ENCODE results near the gene CD47. TPM values are rescaled to one million over a fixed set of nuclear protein-coding genes. Genes with fewer than 3 reads are reported as not detected.
A peak's percentile ranks its signal among the peaks of the same experiment; 100 is the strongest.

CD47 gene
- total RNA-seq, 1 donor from 2014 or later, result 88.3 TPM

DNA sequence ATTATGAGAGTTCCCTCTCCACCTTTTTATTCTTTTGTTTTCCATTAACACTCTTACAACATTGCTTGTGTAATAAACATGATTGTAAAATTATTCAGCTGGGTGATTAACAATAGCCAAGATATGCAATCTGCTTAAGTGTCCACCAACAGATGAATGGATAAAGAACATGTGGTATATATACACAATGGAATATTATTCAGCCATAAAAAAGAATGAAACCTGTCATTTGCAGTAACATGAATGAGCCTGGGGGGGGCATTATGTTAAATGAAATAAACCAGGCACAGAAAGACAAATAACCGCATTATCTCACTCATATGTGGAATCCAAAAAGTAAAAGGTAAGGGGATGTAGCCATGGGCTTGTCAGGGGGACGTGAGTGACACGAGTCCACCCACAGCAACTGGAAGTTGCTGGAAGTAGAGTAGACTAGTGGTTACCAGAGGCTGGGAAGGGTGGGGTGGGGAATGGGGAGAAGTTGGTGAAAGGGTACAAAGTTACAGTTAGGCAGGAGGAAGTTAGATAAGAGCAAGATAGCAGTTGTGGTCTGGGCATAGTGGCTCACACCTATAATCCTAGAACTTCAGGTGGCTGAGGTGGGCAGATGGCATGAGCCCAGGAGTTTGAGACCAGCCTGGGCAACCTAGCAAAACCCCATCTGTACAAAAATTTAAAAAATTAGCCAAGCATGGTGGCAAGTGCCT, 28.7 kb upstream of the CD47 start:
- DNase-seq (ENCODE audit: low spot score) (no peak), ATAC-seq (no peak)
- intact Hi-C loops (cut with DNase I), result loop anchor here (10.0 kb wide), 1 partner anchor 355 kb away; no protein-coding TSS in a partner anchor

DNA sequence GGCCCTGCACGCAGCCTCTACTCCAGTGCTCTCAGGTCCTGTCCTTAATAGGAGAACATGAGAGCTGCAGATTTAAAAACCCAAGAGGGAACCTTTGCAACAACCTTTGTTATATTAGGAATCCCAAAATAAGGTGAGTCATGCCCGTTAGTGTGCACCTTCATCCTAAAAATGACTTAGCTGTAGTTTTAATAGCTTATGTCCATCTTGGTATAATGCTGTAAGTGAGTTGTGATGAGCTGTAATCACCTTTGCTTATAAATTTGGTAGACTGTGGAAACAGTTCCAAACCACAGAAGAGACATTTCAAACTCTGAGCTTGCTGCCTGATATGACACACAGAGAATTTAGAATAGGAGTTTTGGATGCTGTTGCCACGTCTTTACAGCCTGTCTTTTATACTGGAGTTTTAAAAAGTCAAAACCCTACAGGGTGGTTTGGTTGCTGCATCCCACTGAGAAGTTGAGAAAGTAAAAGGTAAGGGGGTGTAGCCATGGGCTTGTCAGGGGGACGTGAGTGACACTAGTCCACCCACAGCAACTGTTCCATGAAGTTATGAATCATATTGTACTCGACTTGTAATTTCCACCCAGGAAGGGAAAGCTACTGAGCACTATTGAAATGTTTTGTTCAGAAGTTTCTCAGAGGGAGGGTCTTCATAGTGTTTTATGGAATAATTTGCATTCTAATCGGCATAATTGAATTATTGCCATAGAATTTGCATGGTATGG, 27.4 kb upstream of the CD47 start:
- DNase-seq (ENCODE audit: low spot score), result no peak

DNA sequence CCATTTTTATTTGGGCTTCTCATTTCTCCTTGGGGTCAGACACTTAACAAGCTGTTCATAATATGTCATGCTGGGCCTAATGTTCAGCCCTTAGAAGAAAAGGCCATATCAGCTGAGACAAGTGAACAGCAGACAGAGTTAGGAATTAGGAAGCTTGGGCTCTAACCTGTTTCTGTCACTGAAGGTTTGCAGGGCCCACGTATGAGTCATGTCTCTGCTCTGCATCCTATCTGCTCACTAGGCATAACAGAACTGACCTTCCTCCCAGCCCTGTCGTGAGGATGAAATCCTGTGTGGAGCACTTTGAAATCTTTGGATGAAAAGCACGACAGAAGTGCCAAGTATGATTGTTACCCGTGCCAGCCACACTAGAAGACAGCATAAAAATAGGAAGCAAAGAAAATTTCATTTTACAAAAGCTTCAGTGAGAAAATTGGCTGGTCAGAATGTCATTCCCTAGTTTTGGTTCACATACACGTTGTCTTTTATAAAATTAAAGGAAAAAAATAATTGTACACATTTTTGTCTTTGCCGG, 26.5 kb upstream of the CD47 start:
- no peak for ATAC-seq
- intact Hi-C loops (cut with DNase I), result loop anchor here (10.0 kb wide), 1 partner anchor 357 kb away; no protein-coding TSS in a partner anchor
- no peak for DNase-seq (ENCODE audit: low spot score)

More for the DNA sequence above, 27.4 kb upstream of the CD47 start:
- intact Hi-C loops (cut with DNase I), result loop anchor here (10.0 kb wide), 1 partner anchor 357 kb away; no protein-coding TSS in a partner anchor
- ATAC-seq, result no peak

DNA sequence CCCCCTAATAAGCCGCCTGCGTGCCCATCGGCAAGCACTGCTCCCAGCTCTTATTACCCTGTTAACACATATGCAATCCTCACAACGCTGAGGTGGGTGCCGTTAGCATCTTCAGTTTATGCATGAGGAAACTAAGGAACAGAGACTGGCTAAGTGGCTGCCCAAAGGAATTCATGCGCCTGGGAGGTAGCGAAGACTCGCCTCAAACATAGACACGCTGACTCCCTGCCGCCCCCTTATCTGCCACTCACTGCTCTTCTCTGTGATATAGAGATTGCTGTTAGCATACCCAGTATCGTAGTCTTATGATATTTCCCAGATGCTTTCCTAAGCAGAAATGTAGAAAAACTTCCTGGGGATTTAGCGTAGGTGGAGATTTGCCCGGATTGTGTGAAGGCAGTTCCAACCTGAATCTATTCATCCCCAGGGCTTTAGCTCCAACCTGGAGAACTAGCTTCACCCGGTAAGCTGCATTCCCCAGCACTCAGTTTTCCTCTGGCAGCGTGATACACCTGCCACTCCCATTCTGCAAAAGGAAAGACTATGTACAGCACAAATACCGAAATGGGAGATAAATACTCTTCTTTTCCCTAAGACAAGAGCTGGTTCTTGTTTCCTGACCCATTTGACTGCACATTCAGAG, 23.7 kb upstream of the CD47 start:
- intact Hi-C loops (cut with DNase I), result loop anchor here (10.0 kb wide), 1 partner anchor 360 kb away; no protein-coding TSS in a partner anchor
- ATAC-seq, result no peak
- DNase-seq (ENCODE audit: low spot score), result no peak

DNA sequence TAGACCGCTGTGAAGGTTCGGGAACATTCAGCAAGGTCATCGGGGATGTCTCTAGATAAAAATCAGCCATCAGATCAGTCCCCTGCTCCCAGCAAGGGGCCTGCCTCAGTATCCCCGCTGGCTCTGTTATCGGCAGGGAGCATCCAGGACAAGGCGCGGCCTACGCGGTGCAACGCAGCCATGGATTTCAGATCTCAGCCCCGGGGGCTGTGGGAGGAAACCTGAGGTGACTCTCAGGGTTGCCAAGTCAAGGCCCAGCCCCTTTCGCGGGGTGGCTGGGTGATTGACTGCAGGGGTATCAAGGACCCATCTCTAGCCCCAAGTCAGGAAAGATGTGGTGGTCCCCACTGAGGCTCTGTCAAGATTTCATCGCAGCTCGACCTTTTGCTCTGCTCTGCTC, 23.1 kb upstream of the CD47 start:
- intact Hi-C loops (cut with DNase I), result loop anchor here (10.0 kb wide), 1 partner anchor 361 kb away; no protein-coding TSS in a partner anchor
- DNase-seq (ENCODE audit: low spot score), result no peak
- no peak for ATAC-seq

DNA sequence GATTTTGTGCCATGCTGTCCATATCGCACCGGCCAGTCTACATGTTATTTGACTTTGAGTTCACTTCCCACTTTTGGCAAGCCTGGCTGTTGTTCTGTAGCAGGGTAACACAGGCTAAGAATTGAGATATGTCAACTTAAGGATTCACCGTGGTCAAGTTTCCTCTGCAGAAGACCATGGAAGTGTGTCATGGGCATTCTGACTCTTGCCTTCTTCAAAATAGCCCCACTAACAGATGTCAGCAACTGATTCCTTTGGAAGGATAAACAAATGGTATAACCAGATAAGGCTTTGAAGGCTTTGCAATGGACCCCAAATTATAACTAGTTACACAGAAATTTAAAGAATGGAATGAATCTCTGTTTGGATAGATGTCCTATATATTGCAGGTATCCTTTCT, 20.1 kb upstream of the CD47 start:
- ATAC-seq, result no peak

DNA sequence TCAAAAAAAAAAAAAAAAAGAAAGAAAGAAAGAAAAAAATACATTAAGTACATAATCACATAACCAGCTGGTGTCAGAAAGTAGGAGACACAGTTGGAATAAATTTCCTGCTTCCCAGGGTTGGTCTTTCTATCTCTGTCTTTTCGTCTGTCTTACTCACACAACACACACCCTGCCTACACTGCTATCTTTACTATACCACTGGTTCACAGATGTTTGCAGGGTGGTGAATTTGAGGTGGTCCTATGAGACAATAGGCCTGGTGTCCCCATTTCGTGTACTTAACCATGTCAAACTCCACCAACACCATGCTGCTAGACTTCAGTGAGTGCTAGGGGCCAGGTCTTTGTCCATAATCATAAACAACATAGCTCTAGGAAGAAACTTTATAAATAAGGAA, 17.6 kb upstream of the CD47 start:
- DNase-seq (ENCODE audit: low spot score), result no peak
- intact Hi-C loops (cut with DNase I), result no loop called here
- ATAC-seq, result no peak

More for the DNA sequence above, 20.1 kb upstream of the CD47 start:
- DNase-seq (ENCODE audit: low spot score), result no peak
- intact Hi-C loops (cut with DNase I), result loop anchor here (10.0 kb wide), 1 partner anchor 364 kb away; no protein-coding TSS in a partner anchor

DNA sequence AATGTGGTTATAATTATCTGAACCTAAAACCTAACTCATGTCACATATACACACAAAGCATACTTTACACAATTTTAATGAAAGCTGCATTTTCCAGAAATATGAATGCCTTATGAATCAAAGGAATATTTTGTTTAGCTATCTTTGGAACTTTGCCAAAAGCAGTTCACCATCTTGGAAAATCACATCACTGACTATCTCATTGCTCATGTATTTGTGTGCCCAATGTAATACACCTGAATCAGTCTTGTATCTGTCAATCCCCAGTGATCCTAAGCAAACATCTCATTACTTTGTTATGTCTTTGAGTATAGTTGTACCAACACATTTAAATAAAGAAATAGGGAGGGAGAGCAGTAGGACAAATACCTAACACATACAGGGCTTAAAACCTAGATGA, 15.6 kb upstream of the CD47 start:
- ATAC-seq (no peak), DNase-seq (ENCODE audit: low spot score) (no peak)
- intact Hi-C loops (cut with DNase I), result no loop called here

DNA sequence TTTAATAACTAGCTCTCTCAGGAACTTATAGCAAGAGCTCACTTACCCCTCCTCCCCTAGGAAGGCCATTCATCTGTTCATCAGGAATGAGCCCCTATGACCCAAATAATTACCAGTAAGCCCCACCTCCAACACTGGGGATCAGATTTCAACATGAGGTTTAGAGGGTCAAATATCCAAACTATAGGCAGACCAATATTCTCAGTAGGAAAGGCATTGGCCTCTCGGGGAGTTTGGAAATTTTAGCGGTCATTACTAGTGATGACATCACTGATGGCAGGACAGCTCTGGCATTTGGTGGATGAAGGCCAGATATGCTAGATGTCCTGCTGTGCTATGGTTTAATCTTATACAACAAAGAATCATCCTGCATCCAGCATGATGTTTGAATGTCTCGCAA, 15.2 kb upstream of the CD47 start:
- ATAC-seq (no peak), DNase-seq (ENCODE audit: low spot score) (no peak)
- intact Hi-C loops (cut with DNase I), result no loop called here

DNA sequence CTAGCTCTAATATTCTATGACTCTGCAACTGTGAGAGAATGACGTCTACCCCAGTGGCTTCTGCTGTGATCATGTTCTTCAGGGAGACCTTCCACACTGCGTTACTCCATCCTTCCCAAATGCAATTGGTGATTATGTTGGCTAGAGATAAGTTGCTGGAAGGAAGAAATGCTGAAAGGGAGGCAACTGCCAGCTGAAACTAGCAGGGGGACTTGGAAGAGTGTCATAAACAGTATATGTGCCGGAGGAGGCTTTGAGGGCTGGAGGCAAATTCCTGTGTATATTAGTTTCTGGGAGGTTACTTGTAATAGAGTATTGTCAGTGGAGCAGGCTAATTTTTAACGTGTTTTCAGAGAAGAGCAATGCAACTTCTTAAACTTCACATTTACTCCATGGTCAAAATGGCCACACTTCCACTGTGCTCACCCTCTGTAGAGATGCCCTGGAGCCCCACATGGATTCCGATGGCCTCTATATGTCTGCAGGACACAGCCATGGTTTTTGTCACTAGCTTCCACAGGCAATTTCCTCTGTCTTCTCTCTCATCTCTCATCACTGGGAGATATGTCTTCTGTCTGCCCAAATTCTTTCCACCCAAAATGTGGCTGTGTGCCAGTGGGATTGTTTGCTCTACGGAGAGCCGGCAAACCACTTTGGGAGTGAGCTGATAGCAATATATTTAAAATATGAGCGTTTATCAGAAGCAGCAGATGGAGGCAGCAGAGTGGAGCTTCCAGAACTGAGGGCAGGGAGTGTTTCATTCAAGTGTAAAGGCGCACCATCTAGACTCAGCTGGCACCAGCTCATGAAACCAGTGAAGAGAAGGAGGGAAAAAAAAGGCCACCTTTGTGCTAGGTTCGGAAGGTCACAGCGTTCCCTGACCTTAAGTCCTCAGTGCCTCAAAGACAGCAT, 13.3 kb upstream of the CD47 start:
- ATAC-seq (peak; percentile 49), DNase-seq (ENCODE audit: low spot score) (peak; percentile 67)
- intact Hi-C loops (cut with DNase I), result no loop called here

DNA sequence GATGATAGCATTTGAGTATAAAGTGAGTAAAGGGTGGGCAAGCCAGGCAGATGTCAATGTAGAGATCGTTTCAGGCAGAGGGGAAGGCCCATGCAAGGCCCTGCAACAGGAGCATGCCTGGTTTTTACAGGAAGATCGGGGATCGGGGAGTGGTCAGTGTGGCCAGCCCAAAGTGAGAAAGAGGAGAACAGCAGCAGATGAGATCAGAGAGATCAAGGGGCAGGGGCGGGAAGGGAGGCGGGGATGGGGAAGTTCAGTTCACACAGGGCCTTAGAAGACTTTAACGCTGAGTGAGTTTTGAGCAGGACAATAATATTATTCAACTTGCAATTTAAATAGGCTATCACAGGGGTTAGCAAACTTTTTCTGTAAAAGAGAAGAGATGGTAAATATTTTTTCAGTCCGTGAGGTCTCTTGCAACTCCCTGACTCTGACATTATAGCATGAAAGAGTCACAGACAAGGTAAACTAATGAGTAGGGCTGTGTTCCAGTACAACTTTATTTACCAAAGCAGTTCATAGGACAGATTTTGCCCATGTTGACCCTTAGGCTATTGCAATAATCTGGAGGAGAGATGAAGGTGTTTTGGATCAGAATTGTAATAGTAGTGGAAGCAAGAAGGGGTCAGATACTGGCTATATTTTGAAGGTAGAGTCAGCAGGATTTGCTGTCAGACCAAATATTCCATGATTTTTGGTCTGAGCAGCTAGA, 12.4 kb upstream of the CD47 start:
- intact Hi-C loops (cut with DNase I), result no loop called here
- DNase-seq (ENCODE audit: low spot score), result no peak
- ATAC-seq, result peak; percentile 55

DNA sequence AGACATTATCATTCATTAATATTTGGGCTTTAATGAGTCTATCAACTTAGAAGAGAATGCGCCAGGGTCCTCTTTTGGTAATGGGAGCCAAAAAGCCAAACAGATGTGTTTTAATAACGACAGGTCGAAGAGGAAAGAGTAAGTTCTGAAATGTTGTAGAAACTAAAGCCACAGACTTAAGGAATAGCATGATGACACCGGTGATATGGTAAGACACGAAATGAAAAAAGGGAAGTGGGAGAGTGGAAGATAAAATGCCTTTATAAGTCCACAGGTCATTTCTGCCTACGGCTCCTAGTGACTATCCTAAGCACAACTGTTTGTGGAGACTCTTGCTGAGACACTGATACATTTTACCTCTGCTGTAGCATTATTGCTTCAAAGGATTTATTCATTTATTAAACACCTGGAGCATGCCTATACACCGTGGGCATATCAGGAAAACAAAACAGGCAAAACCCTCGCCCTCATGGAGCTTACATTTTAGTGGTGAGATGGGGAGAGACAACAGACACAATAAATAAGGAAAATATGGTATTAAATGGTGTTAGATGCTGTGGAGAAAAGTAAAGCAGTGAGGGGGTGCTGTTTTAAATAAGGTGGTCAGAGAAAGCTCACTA, 11.7 kb upstream of the CD47 start:
- DNase-seq (ENCODE audit: low spot score) (no peak), ATAC-seq (no peak)
- intact Hi-C loops (cut with DNase I), result no loop called here

DNA sequence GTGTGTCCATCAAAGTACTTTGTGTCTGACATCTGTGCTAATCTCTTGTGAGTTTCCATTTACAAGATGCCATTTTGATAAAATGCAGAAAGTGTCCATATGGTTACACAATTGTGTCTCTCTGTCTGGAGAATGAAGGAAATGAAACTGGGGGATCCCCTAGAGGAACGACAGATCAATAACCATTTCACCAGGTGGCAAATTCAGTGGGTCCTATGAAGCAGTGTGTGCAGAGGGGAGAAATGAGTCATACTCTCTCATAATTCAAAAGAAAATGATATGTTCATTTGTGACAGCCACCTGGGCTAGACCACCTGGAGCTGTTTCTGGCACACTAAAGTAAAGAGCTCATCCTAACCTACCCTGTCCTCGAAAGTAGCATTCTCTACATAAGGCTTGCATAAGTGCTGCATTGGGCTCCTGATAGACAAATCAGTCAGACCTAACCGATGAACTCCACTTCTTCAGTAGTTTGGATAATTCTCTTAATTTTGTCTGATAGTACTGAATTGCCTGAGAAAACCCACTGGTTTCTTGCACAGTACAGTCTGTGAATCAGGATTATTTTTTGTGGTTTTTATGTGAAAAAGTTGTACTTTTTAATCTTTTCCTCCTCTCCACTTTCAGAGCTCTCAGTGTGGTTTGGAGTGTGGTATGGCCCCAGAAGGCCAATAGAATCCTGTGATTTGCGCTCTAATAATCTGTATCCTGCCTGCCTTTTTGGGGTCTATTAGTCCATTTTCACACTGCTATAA, 10.3 kb upstream of the CD47 start:
- intact Hi-C loops (cut with DNase I), result no loop called here
- ATAC-seq, result no peak
- DNase-seq (ENCODE audit: low spot score), result no peak

DNA sequence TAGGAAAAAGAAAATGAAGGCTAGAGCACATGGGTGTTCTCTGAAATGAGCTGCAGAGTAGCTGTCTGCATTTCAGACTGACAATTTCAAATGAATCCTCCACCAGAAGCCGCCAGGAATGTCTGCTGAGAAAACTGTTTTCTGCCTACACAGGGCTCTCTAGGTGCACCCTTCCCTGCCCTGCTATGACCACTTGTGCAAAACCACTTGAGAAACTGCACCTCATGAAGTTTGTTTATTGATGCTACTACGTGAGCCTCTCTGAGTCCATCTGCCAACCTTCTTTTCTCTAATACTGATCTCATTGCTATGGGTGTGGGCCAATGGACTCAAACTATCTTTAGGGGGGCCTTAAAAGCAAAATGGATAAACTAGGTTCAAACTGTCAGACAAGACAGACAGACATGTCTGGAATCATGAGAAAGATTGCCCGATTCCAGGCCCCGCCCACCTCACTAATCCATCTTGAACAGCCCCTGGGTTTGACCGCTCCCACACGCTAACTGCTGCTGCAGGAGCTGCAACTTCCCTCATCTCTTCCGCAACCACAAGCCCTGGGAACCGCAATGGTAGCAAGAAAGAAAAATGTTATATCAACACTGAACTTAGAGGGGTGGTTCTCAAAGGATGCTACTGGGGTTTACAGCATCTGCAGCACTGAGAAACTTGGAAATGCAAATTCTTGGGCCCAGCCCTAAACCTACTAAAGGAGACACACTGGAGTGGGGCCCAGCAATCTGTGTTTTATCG, 9.0 kb upstream of the CD47 start:
- DNase-seq (ENCODE audit: low spot score) (no peak), ATAC-seq (no peak)
- intact Hi-C loops (cut with DNase I), result no loop called here

DNA sequence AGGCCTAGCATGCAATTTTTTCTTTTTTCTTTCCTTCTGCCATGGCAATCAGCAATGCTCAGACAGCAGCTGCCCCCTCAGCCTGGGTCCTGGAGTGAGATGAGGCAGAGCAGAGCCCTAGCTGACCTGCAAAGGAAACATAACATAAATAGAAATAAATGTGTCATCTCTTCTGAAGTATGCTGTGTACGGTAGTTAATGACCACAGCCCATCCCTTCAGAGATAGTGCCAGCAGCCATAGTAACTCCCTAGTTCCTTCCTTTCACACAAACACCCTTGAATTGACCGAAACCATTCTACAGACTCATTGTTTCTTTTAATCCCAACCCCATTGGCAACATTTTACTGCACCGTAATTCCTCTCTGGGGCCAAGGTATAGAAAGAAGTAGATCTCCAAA, 8.4 kb upstream of the CD47 start:
- no peak for ATAC-seq
- no peak for DNase-seq (ENCODE audit: low spot score)
- intact Hi-C loops (cut with DNase I), result no loop called here

DNA sequence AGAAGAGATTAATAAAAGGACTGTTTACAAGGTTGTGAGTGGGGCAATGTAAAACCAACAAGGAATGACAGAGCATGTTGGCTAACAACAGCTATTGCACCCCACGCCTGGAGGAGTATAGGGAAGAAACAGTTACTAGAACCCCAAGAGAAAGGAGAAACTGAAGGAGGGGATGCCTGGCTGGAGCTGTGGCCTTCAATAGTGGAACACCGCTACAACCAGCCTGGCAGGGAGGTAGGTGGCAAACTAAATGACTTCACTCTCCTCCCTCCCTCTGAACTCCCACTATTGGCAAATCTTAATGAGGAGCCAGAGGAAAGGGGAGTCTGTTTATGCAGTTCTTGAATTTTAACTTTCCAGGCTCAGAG, 7.2 kb upstream of the CD47 start:
- DNase-seq (ENCODE audit: low spot score) (no peak), ATAC-seq (no peak)
- intact Hi-C loops (cut with DNase I), result no loop called here

Measured in sciatic nerve (tissue), 2 donors.